GM21360 (cell line): ENCODE results near the gene RFX2.
"Not testable (repeated sequence)": the region's sequence is repeated elsewhere in the genome, so short reads cannot be mapped to it uniquely, and the experiment has no call there.

Source experiments
- ATAC-seq: cut with Tn5 transposase; IDR thresholded peaks from one replicate; pipeline ENCODE4 v1.9.1; 2021; ENCODE audit warnings: mild to moderate bottlenecking, moderate library complexity; ENCODE audit not compliant: unreplicated experiment

The RFX2 gene

DNA sequence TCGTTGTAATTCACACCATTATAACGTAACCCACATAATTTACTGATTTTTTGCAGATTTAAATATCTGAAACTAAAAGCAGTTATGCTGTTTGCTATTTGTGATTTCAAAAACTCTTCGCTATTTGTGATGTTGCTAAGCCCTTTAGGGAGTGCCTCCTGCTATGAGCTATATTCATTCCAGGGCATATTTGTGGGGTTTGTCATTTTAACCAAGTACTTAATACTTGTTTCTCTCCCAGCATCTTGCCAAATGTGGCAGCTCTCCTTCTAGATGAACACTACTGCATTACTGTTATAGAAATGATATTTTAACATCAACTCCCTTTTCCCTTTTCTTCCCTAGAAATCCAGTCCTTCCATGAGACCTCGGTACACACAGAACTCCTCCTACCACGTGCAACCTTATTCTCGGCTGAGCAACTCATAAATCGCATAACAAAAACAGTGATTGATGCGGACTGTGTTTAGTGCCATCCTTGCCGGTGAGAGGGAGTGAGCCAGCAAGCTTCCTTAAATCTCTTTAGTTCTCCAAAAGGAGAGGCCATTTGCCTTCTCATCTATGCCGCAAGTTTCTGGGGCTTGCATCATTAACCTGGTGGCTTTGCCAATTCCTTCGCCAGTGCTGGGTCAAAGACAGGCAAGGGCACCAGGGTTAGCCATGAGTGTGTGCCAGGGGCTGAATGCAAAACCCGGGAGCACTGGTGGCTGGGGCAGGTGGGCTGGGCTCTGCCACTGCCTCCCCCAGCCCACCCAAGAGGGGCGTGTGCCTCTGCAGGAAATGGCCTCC is 33.4 kb downstream of the RFX2 start:
- ATAC-seq, result no peak

DNA sequence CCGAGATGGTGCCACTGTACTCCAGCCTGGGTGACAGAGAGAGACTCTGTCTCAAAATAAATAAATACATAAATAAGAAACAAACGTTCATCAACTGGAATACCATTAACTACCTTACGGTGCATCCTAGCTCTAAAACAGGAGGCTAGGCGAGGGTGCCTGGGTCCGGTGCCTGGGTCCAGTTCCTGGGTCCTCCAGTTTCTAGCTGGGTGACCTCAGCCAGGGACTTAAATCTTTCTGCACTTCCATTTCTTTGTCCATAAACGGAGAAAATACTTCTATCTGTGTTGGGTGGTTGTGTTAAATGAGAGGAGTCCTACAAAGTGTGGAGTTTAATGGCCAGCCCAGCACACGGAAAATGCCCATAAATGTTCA is 34.0 kb downstream of the RFX2 start:
- ATAC-seq, result no peak

DNA sequence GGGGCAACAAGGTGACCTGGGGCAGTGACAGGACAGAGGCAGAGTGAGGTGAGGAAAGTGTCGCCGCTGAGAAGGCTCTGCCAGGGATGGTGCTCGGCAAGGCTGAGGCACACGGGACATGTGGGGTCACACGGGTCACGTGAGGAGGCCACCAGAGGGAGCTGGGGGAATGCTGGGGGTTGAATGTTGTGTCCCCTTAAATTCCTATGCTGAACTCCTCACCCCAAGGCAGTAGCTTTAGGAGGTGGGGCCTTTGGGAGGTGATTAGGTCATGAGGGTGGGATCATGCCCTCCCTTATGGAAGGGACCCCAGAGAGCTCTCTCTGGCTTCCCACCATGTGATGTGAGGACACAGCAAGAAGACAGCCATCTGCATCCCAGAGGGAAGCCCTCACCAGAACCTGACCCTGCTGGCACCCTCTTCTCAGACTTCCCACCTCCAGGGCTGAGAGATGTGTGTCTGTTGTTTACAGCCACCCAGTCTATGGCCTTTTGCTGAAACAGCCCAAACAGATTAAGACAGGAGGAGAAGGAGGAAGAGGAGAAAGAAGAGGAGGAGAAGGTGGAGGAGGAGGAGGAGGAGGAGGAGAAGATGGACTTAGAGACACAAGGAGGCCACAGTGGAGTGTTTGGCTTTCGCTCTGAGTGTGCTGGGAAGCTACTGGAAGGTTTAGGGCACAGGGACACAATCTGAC is 35.4 kb downstream of the RFX2 start:
- no peak for ATAC-seq

- ATAC-seq, result no peak
Observed at GRCh38 chr19:6073858-6074708, 36.2 kb downstream of the RFX2 start.

DNA sequence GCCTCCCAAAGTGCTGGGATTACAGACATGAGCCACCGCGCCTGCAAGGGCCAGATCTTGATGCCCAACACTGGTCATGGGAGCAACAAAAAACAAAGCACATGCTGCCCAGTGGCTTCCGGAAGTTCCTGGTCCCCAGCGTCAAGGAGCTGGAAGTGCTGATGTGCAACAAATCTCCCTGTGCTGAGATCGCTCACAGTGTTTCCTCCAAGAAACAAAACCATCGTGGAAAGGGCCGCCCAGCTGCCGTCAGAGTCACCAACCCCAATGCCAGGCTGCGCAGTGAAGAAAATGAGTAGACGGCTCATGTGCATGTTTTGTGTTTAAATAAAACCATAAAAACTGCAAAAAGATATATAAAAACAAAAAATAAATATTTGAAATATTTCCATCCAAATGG is 37.1 kb downstream of the RFX2 start:
- ATAC-seq, result not testable (repeated sequence)

- ATAC-seq, result no peak
Observed at GRCh38 chr19:6071875-6072274, 38.4 kb downstream of the RFX2 start.

- ATAC-seq, result no peak
Observed at GRCh38 chr19:6070720-6071485, 39.4 kb downstream of the RFX2 start.

DNA sequence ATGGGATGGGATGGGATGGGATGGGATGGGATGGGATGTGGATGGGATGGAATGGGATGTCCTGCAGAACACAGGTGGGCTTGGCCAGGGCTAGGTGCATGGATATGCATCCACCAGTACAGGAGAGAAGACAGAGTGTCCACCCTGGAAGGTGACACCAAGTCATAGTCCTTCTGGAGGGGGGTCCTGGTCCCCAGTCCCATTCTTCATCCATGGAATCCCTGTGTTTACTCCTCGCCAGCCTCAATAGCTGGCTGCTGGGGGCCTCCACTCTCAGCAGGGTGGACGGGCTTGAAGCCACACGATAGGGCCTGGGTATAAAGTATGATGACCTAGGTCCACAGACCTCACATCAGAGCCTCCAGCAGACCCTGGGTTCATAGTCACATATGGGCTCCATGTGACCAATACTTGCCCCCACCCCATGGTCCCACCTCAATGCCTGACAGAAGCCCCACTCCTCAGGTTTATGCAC is 40.1 kb downstream of the RFX2 start:
- no peak for ATAC-seq

DNA sequence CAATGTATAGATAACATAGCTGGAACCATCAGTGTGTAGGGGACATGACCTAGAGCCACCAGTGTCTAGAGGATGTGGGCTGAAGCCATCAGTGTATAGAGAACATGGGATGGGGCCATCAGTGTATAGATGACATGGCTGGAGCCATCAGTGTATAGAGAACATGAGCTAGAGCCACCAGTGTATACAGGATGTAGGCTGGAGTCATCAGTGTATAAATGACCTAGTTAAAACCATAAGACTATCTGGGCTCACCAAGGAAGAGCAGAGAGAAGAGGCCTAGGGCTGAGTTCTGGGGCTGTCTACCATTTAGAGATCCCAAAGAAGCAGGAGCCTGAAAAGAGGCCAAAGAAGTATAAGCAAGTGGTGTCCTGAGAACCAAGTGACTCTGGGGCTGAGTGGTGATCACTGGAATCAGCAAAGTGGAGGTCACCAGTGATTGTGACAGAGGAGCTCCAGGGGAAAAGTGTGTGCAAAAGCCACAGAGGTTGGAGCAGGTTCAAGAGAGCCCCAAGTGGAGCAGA is 41.0 kb downstream of the RFX2 start:
- no peak for ATAC-seq

GRCh38 chr19:6068711-6069110 is 41.6 kb downstream of the RFX2 start:
- no peak for ATAC-seq

DNA sequence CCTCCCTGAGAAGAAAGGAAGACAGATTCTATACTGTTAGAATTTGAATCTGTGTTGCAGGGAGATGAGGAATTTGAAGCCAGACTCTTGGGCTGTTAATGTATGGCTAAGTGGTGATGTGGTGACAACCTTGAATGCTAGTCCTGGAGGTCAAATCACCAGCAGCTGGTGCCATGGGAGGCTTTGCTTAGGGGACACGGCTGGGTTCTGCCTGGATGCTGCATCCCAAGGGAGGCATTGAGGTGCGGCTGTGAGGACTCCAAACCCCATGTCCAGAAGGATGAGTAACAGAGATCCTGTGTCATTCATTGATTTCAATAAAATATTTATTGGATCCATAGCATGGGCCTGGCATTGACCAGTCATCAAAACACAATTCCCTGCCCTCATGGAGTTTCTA is 42.3 kb downstream of the RFX2 start:
- no peak for ATAC-seq

DNA sequence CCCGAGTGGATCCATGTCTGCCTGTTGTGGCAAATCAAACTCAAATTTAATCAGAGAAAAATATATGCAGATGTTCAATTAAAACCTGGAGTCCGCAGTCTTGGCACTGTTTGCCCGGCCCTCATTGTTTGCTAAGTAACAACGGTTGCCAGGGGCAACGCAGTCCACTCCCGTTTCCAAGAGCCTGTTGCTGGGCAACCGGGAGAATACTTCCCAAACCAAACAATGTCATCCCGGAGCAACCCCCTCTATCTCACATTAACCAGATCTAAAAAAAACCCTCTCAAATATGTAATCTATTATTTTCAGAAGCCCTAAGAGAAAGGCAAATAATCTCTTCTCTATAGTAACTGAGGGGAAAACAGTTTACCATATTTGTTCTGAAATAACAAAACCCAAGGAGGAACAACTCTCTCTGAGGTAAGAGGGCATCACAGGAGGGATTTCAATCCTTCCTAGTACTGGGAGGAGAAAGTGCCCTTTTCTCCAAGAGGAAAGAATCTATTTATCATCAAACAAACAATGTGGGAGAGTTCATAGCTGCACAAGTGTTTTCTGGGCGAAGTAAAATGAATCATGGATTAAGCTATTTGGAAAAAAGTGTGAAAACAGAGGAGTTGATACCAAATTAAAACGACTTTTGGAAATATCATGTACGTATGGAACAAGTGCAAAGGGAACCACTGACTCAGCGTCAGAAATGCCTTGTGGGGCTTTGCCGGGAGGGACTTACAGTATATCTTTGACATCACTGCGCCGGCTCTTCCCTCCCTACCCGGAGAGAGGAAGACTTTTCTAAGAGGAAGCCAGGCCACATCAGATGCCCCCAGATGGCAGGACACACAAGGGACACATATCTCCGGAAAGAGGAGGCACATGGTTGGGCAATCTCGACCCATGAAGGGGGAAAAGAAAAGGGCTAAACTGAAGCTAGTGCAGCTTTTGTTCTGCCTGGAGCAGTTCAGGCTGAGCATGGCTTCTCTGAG is 43.3 kb downstream of the RFX2 start:
- no peak for ATAC-seq

DNA sequence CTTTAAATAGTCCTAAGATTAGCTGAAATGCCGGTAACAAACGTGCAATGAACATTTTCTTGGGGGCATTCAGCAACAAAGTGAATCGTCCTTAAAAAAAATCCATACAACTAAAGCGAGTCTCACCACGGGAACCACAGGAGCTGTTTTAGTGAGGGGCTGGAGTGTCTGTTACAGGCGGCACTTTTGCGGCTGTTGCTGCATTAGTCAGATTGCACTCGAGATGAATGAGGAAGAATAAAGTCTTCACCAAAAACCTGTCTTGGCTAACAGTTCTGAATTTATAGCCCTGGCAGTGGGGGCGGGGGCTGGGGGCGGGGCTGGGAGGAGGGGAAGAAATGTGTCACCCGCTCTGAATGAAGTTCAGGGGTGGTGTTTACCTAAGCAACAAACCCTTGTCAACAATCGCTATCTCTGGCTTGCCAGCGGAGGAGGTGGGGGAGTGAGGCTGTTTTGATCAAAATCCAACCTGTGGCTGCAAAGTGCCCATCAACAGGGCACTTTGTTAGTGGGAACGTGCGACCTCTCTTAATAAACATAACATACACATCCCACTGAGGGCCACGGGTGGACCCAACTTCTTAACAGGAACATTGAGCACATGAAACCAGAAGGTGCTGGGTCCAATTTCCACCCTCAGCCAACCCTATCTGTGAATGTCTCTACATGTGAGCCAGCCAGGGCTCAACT is 44.5 kb downstream of the RFX2 start:
- ATAC-seq, result no peak

DNA sequence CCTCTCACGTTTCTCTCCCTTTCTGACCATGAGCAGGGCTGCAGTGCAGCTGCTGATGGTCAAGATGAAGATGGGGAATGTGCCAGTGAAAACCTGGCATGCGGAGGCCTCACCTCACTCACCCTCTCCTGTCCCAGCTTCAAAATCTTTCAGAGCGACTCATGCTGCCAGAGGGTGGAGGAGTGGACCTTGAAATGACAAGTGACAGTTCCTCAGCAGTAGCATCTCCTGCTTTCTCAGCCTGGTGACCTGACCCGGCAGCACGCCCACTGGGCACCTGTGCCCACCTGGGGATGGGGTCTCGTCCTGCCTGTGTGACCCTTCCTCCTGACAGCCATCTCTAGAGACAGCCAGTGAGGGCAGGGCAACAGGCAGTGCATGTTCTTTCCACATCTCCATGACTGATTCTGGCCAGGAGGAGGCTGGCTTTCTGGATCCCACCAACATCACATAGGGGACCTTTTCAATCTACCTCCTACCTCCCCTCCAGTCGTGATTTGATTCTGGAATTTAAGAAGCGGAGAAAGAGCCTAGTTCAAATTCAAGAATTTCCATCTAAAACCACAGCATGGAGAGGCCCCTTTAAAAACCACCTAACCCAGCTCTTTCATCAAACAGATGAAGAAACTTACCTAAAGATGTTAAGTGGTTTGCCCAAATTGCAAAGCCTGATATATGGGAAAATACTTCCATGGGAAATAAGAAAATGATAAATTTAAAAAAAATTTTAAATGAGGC is 45.8 kb downstream of the RFX2 start:
- ATAC-seq, result no peak

- ATAC-seq, result no peak
Observed at GRCh38 chr19:6063576-6064335, 46.5 kb downstream of the RFX2 start.

DNA sequence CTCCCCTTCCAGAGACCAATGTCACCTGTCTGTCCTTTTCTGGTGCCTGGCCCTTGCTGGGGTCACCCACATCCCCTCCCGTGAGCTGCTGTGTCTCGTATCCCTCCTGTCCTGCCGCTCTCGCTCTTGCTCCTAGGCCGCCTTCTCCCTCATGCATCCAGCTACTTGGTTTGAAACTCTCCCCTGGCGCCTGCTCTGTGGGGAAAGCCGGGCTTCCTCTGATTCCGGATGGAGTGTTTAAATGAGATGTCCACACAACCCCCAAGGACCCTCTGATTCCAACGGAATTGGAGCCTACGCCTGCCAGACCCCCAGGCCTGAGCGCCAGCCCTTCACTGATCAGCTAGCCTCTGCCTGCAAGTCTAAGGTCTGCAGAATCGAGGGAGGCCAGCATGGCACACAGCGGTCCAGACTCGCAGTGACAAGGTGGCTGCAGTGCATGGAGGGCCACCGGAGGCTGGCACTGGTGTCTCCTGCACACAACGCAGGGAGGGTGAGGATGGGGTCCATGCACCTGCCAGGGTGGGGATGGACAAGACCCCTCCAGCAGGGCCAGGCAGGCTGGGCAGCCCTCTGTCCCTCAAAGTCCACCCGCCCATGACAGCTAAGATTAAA is 47.2 kb downstream of the RFX2 start:
- no peak for ATAC-seq

DNA sequence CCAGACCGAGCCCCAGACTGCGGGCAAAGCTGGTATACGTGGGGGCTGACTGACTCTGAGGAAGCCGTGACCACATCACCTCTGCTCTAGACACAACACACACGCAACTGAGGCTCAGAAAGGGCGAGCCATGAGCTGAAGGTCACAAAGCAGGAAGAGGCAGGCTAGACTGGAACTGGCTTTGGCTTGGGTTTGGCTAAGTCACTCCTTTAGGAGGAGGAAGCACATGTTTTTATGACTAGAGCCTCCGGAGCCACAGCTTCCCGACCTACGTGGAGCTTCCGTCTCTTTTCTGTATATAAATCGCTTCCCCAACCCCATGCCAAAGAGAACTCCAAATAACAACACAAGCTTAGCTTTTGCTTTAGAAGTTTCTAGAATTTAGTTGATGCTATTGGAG is 48.0 kb downstream of the RFX2 start:
- ATAC-seq, result no peak
